ENCODE data around the gene MPZ. TPM values are rescaled to one million over a fixed set of nuclear protein-coding genes. Genes with fewer than 3 reads are reported as not detected.
A peak's percentile ranks its signal among the peaks of the same experiment; 100 is the strongest.
"Not testable (repeated sequence)": the region's sequence is repeated elsewhere in the genome, so short reads cannot be mapped to it uniquely, and the experiment has no call there.

MPZ gene
- total RNA-seq, 1 donor from 2014 or later, result 1.4 TPM

DNA sequence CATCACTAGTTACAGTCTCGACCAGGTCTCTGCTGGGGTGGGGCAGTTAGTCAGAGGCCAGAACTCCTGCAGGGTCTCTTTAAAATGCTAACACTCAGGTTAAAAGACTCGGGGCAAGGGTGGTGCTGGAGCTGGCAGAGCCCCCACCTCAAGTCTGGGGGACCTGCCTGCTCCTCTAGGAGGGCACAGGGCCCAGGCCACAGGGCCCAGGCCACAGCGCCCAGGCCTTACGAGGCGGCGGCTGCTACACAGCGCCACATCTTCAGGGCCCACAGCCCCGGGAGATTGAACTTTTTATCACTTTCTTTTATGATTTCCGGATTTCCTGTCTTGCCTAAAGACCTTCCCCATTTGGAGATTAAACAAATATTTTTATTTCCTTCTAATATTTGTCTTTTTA is 10.4 kb downstream of the MPZ start:
- no peak for ATAC-seq

DNA sequence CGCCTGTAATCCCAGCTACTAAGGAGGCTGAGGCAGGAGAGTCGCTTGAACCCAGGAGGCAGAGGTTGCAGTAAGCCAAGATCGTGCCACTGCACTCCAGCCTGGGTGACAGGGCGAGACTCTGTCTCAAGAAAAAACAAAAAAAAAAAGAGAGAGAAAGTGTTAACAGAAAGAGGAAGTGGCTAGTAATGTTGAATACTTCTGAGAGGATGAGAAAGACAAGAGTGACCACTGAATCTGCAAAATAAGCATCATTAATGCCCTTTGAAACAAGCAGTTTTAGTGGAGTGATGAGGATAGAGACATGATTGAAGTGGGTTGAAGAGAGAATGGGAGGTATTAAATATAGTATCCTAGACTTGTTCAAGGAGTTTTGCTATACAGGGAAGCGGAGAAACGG is 11.7 kb downstream of the MPZ start:
- ATAC-seq, result no peak

- ATAC-seq, result no peak
Observed at GRCh38 chr1:161297415-161297814, 12.4 kb downstream of the MPZ start.

DNA sequence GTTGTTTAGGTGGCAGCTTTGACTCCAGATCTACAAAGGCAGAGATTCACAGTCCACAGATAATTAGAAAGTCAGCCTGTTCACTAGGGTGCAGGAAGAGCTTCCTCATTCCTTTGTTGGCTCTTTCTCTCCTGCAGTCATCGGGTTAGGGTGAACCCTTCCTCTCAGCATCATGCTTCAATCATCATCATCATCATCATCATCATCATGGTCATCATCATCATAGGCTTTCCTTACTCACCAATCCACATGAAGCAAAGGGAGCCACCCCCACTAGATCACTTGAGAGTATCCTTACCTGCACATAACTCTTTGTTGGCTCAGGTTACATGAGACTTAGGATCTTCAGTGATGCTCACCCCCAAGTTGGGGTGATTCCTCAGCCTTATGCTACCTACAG is 19.0 kb downstream of the MPZ start:
- ATAC-seq, result no peak

GRCh38 chr1:161287482-161288054 is 22.2 kb downstream of the MPZ start:
- no peak for ATAC-seq

- ATAC-seq, result no peak
Observed at GRCh38 chr1:161285521-161285920, 24.2 kb downstream of the MPZ start.

- no peak for ATAC-seq
Observed at GRCh38 chr1:161285113-161285512, 24.7 kb downstream of the MPZ start.

DNA sequence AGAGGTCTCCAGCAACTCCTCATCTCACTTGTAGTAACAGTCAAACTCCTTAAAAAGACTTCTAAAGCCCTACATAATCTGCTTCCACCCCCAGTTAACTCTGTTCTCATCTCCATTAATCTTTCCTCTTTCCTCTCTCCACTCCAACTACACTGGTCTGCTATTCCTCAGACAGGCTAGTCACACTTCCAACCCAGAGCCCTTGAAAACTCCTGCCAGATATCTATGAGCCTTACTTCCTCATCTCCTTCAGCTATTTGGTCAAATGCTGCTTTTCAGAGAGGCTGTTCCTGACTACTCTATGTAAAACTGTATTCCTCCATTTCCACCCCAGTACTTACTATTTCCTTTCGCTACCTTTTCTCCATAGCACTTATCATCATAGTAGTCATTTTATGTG is 26.8 kb downstream of the MPZ start:
- no peak for ATAC-seq

DNA sequence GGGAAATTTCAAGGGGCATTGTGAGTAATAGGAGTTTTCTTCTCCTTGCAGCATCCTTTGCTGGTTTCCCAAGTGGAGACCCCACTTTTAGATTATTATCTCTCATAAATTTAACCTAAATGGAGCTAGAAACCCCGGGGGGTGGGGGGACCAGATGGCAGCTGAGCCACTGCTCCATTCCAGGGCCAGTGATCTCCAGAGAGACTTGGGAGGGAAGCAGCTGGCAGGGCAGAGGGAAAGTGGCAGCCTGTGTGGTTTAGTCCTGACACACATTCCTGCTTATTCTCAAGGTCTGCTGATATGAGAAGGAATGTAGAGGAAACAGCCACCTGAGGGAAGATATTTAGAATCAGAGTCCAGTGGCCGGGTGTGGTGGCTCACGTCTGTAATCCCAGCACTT is 34.9 kb downstream of the MPZ start:
- no peak for ATAC-seq

- no peak for ATAC-seq
Observed at GRCh38 chr1:161273402-161273801, 36.4 kb downstream of the MPZ start.

- ATAC-seq, result no peak
Observed at GRCh38 chr1:161267321-161267720, 42.4 kb downstream of the MPZ start.

GRCh38 chr1:161266836-161267235 is 42.9 kb downstream of the MPZ start:
- no peak for ATAC-seq

DNA sequence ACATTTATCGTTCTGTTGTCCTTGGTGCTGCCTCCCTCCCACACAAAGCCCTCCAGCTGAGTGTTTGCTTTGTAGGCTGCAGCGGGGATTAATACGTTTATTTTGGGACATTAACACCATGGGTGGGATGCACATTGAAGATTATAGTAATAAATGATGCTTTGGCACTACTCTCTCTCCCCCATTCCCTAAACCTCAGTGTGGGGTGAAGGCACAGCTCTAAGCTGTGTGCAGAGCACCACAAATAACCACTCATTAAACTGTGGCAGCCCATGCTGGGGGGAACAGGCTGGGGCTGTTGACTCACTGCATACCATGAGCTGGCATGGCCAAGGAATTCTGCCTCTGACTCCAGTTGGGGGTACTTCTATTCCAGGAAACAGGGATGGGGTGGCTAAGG is 43.6 kb downstream of the MPZ start:
- ATAC-seq, result no peak

- no peak for ATAC-seq
Observed at GRCh38 chr1:161265305-161265704, 44.5 kb downstream of the MPZ start.

DNA sequence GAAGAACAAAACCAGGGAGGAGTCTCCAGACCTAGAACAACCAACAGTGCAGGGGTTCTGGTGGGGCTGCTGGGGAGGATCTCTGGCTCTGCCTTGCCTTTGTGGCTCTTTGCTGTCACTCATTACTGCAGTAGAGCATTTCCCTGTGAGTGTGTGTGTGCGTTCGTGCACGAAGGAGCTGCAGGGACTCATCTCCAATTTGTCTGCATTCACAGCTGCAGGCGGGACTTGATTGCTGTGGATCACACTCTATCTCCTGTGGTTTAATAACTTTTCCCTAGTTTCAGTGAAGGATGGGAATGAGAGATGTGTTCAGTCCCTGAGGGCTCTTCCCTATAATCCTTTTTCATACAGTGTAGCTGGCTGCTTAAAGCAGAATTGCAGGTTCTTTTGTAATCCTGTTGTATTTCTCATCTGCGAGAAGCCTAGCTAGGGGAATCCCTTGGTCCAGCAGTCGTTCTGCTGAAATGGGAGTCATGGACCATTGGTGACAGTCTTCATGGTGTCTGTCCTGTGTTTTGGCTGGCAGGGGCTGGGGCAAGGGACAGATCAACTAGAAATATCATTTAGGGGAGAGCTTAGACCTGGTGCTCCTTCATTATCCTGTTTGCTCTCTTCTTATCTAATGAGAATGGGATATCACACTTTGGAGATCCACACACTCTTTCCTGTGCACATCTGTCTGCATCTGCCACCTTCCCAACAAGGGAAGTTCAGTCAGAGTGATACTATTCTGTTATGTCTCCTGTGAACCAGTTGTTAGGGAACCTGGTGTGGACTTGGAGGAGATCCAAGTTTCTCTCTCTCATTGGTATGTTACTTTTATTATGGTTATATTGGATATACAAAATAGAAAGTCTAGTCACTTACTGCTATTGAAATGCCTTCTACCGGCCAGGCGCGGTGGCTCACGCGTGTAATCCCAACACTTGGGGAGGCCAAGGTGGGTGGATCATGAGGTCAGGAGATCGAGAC is 48.2 kb downstream of the MPZ start:
- ATAC-seq, result peak; percentile 75

DNA sequence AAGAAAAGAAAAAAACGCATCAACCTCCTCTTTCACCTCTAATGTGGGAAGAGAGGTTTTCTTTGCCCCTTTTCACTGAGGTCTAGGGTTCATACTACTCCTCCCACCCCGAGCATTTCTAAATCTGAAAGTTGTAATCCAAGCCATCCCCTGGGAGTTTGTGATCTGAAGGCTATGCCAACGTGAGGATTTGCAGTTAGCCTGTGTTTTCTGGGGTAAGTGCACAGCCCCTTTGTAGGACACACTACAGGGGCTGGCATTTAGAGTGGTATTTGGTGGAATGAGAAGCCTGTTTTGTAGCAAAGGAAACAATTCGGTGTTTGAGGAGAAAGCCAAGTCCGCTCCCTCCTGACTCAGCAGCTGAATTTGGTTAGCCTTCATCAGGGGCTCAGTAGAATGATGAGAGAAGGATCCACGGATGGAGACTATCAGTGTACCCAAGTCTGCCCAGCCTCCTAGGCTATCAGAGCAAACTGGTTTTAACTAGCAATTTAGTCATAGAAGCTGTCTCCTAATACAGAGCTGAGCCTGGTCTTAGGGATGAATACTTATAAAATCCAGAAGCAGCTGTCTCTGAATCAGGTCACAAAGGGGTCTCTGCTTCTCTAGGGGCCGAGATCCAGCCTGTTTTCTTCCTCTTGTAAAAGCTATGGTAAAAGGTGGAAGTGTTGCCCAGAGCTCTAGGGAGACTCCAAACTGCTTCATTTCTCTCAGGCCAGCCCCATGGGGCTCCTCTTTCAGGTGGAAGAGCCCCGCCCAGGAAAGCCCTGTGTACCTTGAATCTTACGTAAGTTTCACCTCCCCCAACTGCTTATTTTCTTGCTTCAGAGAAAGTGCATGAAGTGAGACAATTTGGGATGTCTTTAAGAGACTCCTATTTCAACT is 49.1 kb downstream of the MPZ start:
- ATAC-seq, result peak; percentile 51

GRCh38 chr1:161259765-161260164 is 50.0 kb downstream of the MPZ start:
- no peak for ATAC-seq

DNA sequence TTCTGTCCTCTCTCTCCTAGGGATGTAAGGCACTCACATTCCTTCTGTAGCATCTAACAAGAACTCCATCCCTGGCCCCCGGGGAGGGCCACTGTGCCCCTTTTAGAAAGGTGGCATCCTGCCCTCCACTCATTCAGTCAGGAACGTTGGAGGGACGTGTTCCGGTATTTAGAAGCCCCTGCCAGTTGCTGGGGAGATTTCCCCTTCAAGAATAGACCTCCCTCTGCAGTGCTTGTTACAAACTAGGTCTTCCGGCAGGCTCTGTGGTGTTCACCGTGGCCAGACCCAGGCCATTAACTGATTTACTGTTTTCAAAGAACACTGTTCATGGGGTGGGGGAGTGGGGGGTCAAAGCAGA is 50.4 kb downstream of the MPZ start:
- ATAC-seq, result no peak

DNA sequence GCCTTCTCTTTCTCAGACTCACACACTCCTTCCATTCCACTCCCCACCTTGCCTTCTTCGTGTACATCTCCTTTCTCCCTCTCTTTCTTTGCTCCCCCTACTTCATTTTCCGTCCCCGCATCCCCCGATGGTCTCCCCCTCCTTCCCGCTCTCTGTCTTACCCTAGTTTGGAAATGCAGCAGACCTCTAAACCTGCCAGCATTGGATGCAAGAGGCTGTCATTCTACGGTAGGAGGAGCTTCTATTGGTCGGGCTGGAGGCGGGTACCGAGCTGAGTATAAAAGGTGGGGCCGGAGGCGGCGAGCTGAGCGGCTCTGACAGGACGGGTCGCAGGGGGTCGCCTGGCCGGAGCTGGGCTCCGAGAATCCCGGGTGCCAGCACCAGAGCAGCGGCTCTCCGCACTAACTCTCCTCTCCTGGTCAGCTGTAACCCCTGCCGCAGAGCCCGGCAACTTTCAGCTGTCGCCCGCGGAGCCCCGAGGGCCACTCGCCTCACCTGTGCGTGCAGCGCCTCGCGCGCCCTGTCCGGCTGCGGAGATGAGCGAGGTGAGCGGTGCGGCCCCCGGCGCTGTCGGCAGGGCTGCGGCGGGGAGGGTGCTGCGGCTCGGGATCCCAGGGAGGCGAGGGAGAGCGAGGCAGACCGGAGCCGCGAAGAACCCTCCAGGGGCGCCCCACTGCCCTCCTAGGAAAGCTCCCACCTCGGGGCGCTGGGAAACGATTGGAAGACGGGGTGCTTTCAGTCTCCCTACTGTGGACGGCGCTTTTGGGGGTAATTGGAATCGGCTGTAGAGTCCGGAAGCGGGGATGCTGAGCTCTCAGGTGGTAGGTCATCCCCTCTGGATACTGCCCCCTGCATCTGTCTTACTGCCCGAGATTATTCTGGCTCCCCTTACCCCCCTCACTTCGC is 51.1 kb downstream of the MPZ start, which contains the start of gene PCP4L1:
Gene PCP4L1, plus strand, starts transcription at position 307 of the 906 bp plus-strand sequence. Its CDS starts 230 bp downstream, at position 537.
- peak; percentile 84 for ATAC-seq

GRCh38 chr1:161257109-161257508 is 52.7 kb downstream of the MPZ start:
- not testable (repeated sequence) for ATAC-seq

GRCh38 chr1:161255955-161256520 is 53.7 kb downstream of the MPZ start:
- not testable (repeated sequence) for ATAC-seq

DNA sequence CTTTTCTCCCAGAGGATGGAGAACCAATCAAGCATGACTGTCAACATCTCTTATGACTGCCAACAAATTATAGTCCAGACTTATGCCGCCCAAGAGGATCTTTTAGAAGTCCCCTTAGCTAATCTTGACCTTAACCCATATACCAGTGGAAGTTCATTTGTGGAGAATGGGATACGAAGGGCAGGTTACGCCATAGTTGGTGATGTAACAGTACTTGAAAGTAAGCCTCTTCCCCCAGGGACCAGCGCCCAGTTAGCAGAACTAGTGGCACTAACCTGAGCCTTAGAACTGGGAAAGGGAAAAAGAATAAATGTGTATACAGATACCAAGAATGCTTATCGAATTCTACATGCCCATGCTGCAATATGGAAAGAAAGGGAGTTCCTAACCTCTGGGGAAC is 54.5 kb downstream of the MPZ start:
- not testable (repeated sequence) for ATAC-seq

All from esophagus mucosa (tissue), 1 donor.